Epithelial cell of esophagus (primary cell): ENCODE results near the gene MYL7.

Source experiments
- DNase-seq: peaks from one replicate; pipeline ENCODE4 v3.0.0; 2010; ENCODE audit warnings: low read depth
- H3K4me3 ChIP-seq: 2 replicates; pipeline ENCODE4 v1.5.1; 2011; ENCODE audit warnings: mild to moderate bottlenecking, low read length, control low read depth
- TF ChIP-seq, protein P1 (sequence below): IDR thresholded peaks from 2 replicates; pipeline ENCODE4 v1.5.1; 2011; ENCODE audit warnings: low read depth, mild to moderate bottlenecking, low read length, control low read depth, inconsistent platforms; ENCODE audit not compliant: insufficient read depth; ENCODE audit errors: missing control alignments

Gene MYL7

GRCh38 chr7:44104860-44105771, 36.0 kb downstream of the MYL7 start:
- DNase-seq = peak; percentile 59
- no peak overlapping the region for H3K4me3 ChIP-seq
- TF ChIP-seq, protein P1, sequence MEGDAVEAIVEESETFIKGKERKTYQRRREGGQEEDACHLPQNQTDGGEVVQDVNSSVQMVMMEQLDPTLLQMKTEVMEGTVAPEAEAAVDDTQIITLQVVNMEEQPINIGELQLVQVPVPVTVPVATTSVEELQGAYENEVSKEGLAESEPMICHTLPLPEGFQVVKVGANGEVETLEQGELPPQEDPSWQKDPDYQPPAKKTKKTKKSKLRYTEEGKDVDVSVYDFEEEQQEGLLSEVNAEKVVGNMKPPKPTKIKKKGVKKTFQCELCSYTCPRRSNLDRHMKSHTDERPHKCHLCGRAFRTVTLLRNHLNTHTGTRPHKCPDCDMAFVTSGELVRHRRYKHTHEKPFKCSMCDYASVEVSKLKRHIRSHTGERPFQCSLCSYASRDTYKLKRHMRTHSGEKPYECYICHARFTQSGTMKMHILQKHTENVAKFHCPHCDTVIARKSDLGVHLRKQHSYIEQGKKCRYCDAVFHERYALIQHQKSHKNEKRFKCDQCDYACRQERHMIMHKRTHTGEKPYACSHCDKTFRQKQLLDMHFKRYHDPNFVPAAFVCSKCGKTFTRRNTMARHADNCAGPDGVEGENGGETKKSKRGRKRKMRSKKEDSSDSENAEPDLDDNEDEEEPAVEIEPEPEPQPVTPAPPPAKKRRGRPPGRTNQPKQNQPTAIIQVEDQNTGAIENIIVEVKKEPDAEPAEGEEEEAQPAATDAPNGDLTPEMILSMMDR = no peak

DNA sequence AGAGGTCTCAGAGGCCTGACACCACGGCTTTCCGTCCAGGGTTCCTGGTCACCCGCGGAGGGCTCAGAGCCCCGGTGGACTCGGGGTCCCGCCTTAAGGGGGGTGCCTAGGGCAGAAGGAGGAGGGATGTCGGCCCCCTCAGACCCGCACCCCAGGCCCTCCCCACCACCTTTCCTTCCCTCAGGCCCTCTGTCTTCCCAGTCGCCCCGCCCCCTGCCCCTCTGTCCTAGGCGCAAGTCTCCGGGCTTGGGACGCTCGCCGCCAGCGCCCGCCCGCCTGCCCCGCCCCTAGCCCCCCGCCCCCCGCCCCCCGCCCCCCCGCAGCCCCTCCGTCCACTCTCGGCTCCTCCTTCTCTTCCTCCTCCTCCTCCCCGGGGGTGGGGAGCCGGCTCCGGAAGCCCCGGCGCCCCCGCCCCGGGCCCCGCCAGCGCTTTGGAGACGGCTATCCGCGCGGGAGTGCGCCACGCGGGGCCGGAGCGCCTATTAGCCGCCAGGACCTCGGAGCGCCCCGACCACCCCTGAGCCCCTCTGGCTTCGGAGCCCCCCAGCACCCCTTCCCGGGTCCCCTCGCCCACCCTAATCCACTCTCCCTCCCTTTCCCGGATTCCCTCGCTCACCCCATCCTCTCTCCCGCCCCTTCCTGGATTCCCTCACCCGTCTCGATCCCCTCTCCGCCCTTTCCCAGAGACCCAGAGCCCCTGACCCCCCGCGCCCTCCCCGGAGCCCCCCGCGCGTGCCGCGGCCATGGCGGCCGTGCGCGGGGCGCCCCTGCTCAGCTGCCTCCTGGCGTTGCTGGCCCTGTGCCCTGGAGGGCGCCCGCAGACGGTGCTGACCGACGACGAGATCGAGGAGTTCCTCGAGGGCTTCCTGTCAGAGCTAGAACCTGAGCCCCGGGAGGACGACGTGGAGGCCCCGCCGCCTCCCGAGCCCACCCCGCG, 36.9 kb downstream of the MYL7 start, which contains the start of gene AEBP1:
AEBP1 (plus strand) TSS at position 423 of the 937 bp plus-strand sequence; CDS start at position 744, 321 bp downstream.
- no peak for DNase-seq
- TF ChIP-seq, protein P1 = no peak
- H3K4me3 ChIP-seq = no peak within 1 kb of the TSS

DNA sequence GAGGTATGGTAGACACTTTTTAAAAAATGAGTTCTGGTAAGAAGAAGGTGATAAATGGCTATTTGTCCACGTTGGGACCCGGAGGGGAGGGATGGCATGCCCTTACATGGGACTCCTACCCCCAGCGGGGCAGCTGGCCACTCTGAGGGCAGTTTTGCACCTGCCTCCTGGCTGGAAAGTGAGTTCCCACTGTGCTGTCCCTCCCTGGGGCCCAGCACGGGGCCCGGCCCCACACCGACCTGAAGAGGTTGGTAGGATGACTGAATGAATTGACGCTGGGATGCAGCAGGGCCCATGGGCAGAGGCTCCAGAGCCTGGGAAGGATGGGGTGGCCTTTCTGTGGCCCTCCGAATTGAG, 37.6 kb downstream of the MYL7 start:
- DNase-seq = no peak
- TF ChIP-seq, protein P1 = no peak
- no peak overlapping the region for H3K4me3 ChIP-seq

GRCh38 chr7:44102846-44103565, 38.1 kb downstream of the MYL7 start:
- H3K4me3 ChIP-seq = no peak overlapping the region
- no peak for DNase-seq

DNA sequence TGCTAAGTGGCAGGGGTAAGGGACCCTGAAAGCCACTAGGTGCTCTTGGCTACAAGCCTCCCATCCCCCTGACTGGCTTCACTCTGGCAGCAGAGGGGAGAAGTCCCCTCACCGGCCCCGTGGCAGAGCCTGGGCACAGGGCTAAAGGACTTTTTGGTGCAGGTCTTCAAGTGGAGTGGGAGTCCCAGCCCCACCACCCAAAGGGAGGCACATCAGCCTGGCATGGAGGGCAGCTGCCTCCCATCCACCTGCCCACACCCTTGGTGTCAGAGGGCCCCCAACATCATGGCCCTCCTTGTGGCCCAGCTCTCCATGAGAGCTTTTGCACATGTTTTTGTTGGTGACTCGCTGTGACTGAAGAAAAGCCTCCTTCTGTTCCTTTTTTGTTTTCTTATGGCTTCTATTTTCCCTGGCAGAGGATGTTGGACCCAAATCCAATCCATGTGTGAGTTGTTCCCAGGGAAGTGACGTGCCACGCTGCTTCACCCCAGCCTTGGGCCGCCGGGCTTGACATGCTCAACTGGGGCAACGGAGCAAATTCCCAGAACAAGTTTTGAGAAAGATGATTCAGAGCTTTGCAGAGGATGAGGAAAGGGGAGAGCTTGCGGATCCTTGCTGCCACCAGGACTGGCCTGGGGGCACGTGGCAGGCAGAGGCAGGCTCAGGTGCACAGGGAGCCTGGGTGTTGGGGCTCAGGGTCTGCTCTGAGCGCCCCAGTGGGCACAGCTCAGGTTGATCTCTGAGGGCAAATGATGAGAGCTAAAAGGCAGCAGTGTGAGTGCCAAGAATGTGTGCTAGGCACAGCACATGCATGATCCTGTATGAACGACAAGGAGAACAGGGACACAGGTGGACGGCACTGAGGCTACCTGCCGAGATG, 38.9 kb downstream of the MYL7 start:
- peak; percentile 90 for DNase-seq
- H3K4me3 ChIP-seq = no peak overlapping the region

More at GRCh38 chr7:44102846-44103565, 38.1 kb downstream of the MYL7 start:
- TF ChIP-seq, protein P1 = no peak

More for the DNA sequence above, 38.9 kb downstream of the MYL7 start:
- TF ChIP-seq, protein P1 = no peak
